ENCODE results near the gene RPS6KB2.

RPS6KB2 gene

GRCh38 chr11:67384851-67385366 lies 43.4 kb upstream of the RPS6KB2 start:
- in situ Hi-C loops (cut with HindIII; ENCODE audit: low sequenced_read_pairs): loop anchor here (5.0 kb wide), 1 partner anchor 38 kb away; no protein-coding TSS in a partner anchor
- no peak overlapping the region for H3K4me3 ChIP-seq (ENCODE audit: low read depth, low read length)
- no peak for DNase-seq (ENCODE audit: low read depth)
- TF ChIP-seq CTCF (IDR thresholded peaks at IDR 0.05; ENCODE audit: low read depth, low read length, missing control alignments): no peak

- no peak for DNase-seq (ENCODE audit: low read depth)
- in situ Hi-C loops (cut with HindIII; ENCODE audit: low sequenced_read_pairs): loop anchor here (5.0 kb wide), 1 partner anchor 40 kb away; no protein-coding TSS in a partner anchor
- no peak overlapping the region for H3K4me3 ChIP-seq (ENCODE audit: low read depth, low read length)
- no peak for TF ChIP-seq CTCF (IDR thresholded peaks at IDR 0.05; ENCODE audit: low read depth, low read length, missing control alignments)
Measured at GRCh38 chr11:67387069-67387468, 41.2 kb upstream of the RPS6KB2 start.

GRCh38 chr11:67387518-67387917 lies 40.8 kb upstream of the RPS6KB2 start:
- in situ Hi-C loops (cut with HindIII; ENCODE audit: low sequenced_read_pairs): loop anchor here (5.0 kb wide), 1 partner anchor 40 kb away; no protein-coding TSS in a partner anchor
- no peak for TF ChIP-seq CTCF (IDR thresholded peaks at IDR 0.05; ENCODE audit: low read depth, low read length, missing control alignments)
- H3K4me3 ChIP-seq (ENCODE audit: low read depth, low read length): no peak overlapping the region
- DNase-seq (ENCODE audit: low read depth): no peak

- no peak overlapping the region for H3K4me3 ChIP-seq (ENCODE audit: low read depth, low read length)
- DNase-seq (ENCODE audit: low read depth): no peak
- in situ Hi-C loops (cut with HindIII; ENCODE audit: low sequenced_read_pairs): loop anchor here (5.0 kb wide), 1 partner anchor 42 kb away; no protein-coding TSS in a partner anchor
- TF ChIP-seq CTCF (IDR thresholded peaks at IDR 0.05; ENCODE audit: low read depth, low read length, missing control alignments): peak; percentile 74
Measured at GRCh38 chr11:67389477-67389876, 38.8 kb upstream of the RPS6KB2 start.

- no peak for TF ChIP-seq CTCF (IDR thresholded peaks at IDR 0.05; ENCODE audit: low read depth, low read length, missing control alignments)
- H3K4me3 ChIP-seq (ENCODE audit: low read depth, low read length): peak overlapping the region; percentile 90
- in situ Hi-C loops (cut with HindIII; ENCODE audit: low sequenced_read_pairs): no loop called here
- DNase-seq (ENCODE audit: low read depth): no peak
Measured at GRCh38 chr11:67390947-67391303, 37.4 kb upstream of the RPS6KB2 start.

GRCh38 chr11:67391304-67392182 lies 36.8 kb upstream of the RPS6KB2 start, which contains the start of gene RAD9A:
TSS of gene RAD9A (plus strand) at chr11:67391986. CDS start at chr11:67392045, 59 bp downstream.
- in situ Hi-C loops (cut with HindIII; ENCODE audit: low sequenced_read_pairs): no loop called here
- no peak for TF ChIP-seq CTCF (IDR thresholded peaks at IDR 0.05; ENCODE audit: low read depth, low read length, missing control alignments)
- H3K4me3 ChIP-seq (ENCODE audit: low read depth, low read length): peak within 1 kb of the TSS; percentile 90
- DNase-seq (ENCODE audit: low read depth): peak; percentile 79
